GM21367 (cell line): ENCODE data around the gene PHEX.
"Not testable (repeated sequence)": the region's sequence is repeated elsewhere in the genome, so short reads cannot be mapped to it uniquely, and the experiment has no call there.

ENCODE experiments used
- ATAC-seq: cut with Tn5 transposase; IDR thresholded peaks from one replicate; pipeline ENCODE4 v1.9.1; 2021; ENCODE audit not compliant: unreplicated experiment

PHEX gene

DNA sequence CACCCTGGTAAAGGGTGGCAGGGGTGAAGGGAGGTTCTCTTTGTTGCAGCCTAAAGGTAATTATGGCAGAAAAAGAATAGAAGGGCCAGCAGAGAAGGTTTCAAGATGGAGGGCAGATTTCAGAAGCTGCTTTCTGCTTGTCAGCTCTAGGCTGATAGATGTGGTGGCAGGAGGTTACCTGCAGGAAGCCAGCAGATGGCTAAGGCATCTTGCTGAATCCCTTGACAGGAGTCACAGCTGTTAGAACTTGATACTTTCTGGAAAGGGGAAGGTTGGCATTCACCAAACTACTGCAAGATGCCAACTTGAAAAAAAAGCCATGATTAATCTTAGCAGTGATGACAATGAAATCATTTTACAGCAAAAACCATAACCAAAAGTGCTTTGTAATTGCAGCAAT, 171.1 kb downstream of the PHEX start:
- no peak for ATAC-seq

DNA sequence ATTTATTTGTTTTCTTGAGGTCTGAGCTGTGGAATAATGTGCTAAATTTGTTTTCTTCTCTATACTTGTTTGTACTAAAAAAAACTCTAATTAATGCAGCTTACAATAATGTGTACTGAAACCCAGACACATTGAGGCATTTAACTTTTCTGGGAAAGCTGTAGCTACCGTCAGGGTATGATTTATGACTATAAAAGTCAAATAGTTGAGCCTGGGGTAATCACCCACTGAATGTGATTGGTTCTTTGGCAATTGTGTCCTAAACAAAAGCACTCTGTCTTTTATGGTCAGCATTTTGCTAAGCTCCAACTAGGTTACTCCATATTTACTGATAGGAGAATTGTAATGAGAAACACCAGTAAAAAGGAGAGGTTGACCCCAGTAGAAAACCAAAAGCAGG, 174.7 kb downstream of the PHEX start:
- ATAC-seq = no peak

DNA sequence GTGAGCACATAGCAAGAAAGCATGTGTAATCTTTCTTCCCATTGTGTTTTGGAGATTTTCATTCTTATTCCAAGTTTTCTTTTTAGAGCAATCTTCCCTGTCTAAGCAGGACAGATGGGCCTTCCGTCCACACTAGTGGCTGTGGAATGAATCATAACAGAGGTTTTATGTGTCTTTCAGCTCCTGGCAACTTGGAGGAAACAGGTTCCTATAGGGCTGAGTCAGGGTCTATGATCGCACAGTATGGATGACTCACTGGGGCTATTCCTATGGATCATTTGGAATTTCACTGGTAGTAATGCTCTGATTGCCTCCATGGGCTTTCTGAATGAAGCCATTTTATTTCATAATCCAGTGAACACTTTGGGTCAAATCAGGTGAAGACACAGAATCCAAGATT, 188.8 kb downstream of the PHEX start:
- ATAC-seq = no peak

DNA sequence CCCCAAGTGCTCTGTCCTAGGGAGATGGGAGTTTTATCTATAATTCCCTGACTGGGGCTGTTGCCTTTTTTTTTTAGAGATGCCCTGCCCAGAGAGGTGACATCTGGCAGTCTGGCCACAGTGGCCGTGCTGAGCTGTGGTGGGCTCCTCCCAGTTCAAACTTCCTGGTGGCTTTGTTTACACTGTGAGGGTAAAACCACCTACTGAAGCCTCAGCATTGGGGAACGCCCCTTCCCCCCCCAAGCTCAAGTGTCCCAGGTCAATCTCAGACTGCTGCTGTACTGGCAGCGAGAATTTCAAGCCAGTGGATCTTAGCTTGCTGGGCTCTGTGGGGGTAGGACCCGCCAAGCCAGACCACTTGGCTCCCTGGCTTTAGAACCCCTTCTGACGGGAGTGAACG, 202.3 kb downstream of the PHEX start:
- ATAC-seq = no peak

DNA sequence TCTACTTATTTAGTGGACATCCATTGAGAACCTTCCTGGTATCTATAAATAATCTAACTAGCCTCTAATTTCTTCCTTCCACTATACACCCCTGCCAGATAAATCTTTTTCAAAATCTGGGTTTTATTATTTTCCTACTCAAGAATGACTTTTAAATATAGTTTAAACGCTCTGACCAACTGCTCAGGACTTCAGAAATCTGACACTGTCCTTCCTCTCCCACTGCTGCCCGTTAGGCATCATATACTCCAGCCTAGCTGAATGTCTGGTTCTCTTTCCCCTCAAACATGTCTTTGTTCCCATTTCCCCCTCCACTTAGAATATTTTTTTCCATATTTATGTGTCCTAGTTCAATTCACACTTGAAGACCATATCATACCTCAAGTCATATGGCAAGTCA, 205.4 kb downstream of the PHEX start:
- ATAC-seq = no peak

DNA sequence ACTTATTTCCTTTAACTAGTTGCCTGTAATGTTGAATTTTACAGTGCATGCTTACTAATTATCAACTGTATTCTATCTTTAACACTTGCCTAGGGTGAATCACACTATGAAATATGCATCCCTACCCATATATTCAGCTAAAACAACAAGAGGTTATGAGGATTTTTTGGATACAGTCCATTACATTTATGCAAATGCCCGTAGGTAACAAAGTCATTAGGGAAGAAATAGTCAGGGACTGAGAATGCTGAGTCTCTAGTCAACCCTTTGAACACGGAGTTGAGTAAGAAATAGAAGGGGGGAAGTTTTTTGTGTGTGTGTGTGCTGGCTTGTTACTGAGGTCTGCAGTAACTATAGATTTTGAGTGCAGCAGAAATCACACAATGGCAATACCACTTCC, 214.5 kb downstream of the PHEX start:
- ATAC-seq = no peak

DNA sequence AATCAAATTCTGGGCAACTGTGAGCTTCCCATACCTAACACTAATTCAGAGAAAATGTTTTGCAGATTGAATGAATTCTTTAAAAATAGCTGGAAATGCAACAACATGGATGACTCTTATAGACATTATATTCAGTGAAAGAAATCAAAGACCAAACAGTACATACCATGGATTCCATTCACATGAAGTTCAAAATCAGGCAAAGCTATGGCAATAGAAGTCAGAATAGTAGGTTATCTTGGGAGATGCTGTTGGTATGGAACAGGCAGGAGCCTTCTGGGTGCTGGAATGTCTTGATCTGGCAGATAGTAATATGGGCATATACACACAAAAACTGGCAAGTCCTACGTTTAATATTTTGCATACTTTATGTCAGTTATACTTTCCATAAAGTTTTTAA, 215.0 kb downstream of the PHEX start:
- ATAC-seq = no peak

DNA sequence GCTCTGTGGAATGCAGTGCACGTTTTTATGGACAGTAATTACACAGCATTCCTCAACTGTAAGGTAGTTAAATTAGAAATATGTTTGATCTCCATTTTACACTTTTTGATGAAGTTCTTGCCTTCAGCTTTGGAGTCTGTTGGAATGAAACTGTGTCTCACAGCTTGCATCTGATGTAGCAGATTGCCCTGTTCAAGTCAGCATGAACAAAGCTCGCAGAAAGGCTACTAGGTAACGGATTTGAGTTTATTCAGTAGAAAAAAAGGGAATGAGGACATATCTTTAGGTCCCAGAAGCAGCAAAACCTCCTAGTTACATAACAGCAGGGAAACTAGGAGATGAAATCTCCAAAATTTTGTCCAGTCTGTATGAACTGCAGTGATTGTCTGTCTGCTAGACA, 216.3 kb downstream of the PHEX start:
- ATAC-seq = no peak

DNA sequence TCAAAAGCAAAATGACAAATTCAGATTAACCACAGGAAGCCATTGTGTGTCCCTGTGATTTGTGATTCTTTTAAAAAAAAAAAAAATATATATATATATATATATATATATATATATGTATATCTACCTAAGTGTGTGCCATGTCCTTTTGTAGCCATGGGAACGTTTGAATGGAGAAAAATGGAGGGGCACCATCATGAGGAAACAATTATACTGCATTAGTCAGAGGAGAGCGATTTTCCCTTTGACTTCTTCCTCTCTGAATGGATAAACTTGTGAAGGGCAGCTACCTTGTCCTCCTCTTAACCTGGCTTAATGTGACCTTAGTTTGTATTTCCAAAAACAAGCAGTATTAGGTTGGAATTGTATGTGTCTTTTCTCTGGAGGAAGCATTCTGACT, 217.2 kb downstream of the PHEX start:
- ATAC-seq = no peak

DNA sequence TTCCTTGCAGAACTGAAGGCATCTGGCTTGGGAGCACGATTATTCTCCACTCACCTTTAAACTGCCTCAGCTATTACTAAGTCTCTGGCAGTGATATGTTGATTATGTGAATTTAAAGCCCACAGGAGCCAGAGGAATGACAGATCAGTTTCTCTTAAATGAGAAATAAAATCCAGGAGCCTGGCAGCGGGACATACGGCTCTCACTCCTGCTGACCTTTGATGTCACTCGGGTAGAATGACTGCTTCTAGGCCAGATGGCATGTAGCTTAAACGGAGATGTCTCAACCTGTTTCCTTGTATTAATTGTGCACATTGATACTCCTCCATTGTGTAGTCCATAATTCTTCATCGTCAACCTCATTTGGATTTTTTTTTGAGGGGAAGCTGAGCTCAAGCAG, 236.6 kb downstream of the PHEX start:
- no peak for ATAC-seq

DNA sequence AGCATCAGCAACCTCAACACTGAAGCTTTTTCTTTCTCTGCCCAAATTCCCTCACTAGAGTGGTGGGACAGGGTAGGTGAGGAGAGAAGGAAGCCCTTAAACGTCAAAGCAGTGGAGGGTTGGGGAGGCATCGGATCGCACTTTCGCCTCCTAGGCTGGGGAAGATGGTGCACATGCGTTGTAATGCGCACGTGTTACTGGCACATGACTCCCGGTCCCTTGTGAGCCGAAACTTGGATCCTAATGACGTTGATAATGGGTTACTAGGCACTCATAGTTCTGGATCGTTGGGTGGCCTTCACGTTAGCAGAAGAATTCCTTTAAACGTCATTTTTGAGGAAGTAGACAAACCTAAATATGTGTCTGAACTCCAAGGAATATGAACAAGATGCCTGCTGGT, 240.5 kb downstream of the PHEX start, which contains the start of gene CBLL2:
CBLL2 (plus strand) TSS at position 301 of the 400 bp plus-strand sequence; CDS start at position 380, 79 bp downstream.
- no peak for ATAC-seq

DNA sequence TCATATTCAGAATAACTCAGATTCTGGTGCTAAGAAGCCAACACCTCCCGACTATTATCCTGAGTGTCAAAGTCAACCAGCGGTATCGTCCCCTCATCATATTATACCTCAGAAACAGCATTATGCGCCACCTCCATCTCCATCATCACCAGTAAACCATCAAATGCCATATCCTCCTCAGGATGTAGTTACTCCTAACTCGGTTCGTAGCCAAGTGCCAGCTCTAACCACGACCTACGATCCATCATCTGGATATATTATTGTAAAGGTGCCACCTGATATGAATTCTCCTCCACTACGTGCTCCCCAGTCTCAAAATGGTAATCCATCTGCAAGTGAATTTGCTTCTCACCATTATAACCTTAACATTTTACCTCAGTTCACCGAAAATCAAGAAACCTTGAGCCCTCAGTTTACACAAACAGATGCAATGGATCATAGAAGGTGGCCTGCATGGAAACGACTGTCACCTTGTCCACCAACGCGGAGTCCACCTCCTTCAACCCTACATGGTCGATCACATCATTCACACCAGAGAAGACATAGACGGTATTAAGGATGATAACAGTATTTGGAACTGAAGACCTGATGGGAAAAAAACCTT, 241.7 kb downstream of the PHEX start:
- ATAC-seq = no peak

DNA sequence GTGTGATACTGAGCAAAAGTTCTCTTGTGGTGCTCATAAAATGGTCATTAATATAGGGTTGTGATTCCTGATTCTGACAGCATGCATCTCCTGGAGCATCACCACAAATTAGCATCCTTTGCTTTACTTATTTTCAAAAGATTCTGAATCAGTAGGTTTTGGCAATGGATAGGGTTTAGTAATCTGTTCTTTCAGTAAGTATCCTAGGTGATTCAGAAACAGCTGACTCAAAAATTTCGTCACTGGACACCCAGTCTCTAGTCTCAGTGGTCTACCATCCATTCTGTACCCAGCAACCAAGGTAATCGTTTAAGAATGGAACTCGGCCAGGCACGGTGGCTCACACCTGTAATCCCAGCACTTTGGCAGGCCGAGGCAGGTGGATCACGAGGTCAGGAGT, 244.7 kb downstream of the PHEX start:
- ATAC-seq = no peak

DNA sequence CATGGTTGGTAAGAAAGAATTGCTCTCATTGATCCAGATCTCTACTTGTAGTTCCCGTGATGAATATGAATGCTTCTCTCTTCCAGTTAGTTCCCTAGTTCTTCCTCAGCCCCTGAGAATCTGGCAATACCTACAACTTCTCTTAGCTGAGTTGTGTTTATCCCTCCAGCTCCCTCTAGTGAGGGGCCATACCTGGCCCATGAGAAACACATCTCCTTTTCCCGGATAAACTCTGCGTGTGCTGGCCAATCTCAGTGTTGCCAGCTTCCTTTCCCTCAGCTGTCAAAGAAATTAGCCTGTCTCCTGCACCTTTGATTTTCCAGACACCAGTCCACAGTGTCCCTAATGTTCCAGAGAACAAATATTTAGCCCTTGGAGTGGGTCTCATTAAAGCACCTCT, 246.2 kb downstream of the PHEX start:
- ATAC-seq = no peak

DNA sequence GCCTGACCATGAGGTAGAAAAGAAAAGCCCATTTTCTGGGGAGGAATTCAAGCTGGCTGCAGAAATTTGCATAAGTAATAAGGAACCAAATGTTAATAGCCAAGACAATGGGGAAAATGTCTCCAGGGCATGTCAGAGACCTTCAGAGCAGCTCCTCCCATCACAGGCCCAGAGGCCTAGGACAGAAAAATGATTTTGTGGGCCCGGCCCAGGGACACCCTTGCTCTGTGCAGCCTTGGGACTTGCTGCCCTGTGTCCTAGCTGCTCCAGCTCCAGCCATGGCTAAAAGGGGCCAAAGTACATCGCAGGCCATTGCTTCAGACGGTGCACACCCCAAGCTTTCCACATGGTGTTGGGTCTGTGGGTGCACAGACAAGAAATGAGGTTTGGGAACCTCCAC, 257.1 kb downstream of the PHEX start:
- ATAC-seq = not testable (repeated sequence)

DNA sequence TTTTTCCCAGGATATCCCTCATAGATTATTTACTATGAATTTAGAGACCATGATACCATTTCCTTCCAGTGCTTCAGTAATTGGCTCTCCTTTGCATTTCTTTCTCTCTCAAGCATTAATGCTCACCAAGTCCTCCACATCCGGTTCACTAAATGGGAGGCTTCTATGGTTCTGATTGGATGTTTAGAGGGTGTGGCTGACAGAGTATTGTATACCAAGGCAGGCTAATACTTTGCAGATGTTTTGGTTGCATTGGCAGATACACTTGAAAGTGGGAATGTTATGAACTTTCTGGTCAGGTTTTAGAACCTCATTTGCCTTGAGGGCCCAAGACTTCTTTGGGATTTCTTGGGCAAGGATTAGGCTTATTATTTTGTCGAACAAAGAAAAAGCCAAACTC, 264.7 kb downstream of the PHEX start:
- no peak for ATAC-seq

DNA sequence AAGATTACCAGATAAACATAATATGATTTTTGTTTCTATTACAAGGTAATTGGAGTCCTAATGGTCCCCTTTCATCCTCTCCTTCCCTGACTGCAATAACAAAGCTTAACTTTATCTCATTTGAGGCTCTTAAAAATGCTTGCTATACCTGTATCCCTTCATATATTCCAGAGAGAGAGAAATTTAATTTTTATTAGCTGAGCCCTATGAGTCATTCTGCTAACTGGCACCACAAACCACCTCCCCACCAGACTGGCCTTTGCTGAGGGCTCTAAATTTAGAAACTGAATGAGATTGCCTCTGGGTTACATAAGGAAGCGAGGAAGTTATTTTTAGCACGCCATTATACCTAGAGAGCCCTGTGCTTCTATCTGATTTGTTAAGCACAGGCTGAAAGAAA, 268.0 kb downstream of the PHEX start:
- peak; percentile 94 for ATAC-seq
